Spleen (tissue), 7 donors: ENCODE results near the gene GPR89A.
"Not testable (repeated sequence)": the region's sequence is repeated elsewhere in the genome, so short reads cannot be mapped to it uniquely, and the experiment has no call there.

ENCODE experiments used
- CTCF ChIP-seq, 11 experiments: fragments of 200-600 bp in 7 of 11; fragments of 450-650 bp in 4 of 11; sonication (generic) in 4 of 11; IDR thresholded peaks in 8 of 11; conservative IDR thresholded peaks in 3 of 11; 1 replicate in 7 of 11; 2 replicates in 4 of 11; pipeline versions ENCODE4 v1.4.0 to v1.8.0; 2016 to 2021; ENCODE audit warnings: antibody characterized with exemption in 11 of 11, inconsistent platforms in 4 of 11, mild to moderate bottlenecking in 1 of 11
- POLR2A ChIP-seq, 3 donors: fragments of 450-650 bp; IDR thresholded peaks; one replicate each; pipeline ENCODE4 v1.5.1; 2017; ENCODE audit warnings: antibody characterized with exemption in 3 of 3, mild to moderate bottlenecking in 1 of 3
- POLR2AphosphoS5 ChIP-seq, 3 donors: sonication (generic); formaldehyde crosslinking; IDR thresholded peaks; one replicate each; pipeline ENCODE4 v1.5.1; 2017; ENCODE audit warnings: antibody characterized with exemption in 3 of 3
- donor health status: DM: no; HTN: no; CAD: no; lungs with moderate emphysema.
- donor health status: DM: no; HTN: no; CAD: no.
- donor health status: DM: no; HTN: no; CAD: no.

DNA sequence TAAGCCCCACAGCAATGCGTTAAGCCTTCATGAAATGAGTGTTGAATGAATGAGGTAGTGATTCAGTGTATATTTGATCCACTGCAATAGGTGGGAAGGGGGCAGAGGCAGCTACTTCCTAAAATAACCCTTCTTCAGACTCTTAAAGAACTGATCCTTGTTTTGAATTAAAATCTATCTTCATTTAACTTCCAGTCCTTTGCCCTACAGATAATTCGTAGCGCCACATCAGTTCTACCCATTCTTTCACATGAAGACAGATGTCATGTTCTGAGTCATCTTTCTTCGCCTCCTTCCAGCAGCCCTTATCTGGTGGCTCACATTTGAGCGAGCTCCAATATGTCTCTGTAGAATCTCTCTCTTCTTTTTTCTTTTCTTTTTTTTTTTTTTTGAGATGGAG, 948 bp upstream of the GPR89A start:
- not testable (repeated sequence) for TF ChIP-seq CTCF (IDR thresholded peaks at IDR 0.05 in 8 of 11, conservative IDR thresholded peaks at IDR 0.05 in 3 of 11); POLR2A (IDR thresholded peaks at IDR 0.05); POLR2AphosphoS5 (IDR thresholded peaks at IDR 0.05)
